Measurements from ENCODE around the gene FARP2.
"Not testable (repeated sequence)": the region's sequence is repeated elsewhere in the genome, so short reads cannot be mapped to it uniquely, and the experiment has no call there.

Gene FARP2

GRCh38 chr2:241501551-241501950, 145.5 kb downstream of the FARP2 start:
- no peak for DNase-seq (ENCODE audit: low read depth in 2 of 2)

DNA sequence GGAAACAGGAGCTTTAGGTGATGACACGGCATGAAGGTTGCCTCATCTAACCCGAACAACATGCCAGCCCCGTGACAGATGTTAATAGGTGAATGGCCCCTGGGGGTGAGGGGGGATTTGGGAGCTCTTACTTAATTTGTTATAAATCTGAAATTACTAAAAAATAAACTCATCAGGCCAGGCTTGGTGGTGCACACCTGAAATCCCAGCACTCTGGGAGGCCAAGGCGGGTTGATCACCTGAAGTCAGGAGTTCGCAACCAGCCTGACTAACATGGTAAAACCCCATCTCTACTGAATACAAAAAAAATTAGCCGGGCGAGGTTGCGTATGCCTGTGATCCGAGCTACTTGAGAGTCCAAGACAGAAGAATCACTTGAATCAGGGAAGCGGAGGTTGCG, 146.2 kb downstream of the FARP2 start:
- DNase-seq (ENCODE audit: low read depth in 2 of 2): no peak

DNA sequence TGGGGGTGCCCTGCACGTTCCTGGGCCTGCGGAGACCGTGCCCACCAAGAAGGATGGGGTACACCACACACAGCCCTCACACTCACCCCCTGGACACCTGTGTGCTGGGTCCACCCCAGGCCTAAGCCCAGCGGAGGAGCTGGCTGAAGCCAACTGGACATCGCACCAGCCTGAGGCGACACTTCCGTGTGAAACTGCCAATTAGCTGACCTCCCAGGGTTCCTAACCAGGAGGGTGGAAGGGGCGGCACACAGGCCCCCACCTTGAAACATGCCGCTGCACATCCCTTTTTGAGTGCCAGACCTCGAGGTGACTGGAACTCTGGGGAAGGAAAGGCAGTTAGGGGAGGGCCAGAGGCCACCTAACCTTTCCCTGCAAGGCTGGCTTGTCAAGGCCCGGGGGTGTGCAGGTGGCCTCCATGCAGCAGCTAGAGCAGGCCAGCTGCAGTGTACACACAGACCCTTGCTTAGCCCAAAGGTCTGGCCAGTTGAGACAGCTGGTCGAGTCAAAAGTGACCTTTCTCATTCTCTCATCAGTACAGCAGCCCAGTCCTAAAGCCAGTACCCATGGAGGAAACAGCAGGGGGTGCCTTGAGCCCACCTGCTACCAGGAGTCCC, 147.8 kb downstream of the FARP2 start:
- no peak for DNase-seq (ENCODE audit: low read depth in 2 of 2)

- DNase-seq (ENCODE audit: low read depth in 2 of 2): no peak
These were observed 149.1 kb downstream of the FARP2 start for GRCh38 chr2:241505086-241505780.

- no peak for DNase-seq (ENCODE audit: low read depth in 2 of 2)
These were observed 149.7 kb downstream of the FARP2 start for GRCh38 chr2:241505781-241506201.

GRCh38 chr2:241506317-241506716, 150.2 kb downstream of the FARP2 start:
- not testable (repeated sequence) for DNase-seq (ENCODE audit: low read depth in 2 of 2)

GRCh38 chr2:241506793-241507429, 150.8 kb downstream of the FARP2 start:
- no peak for DNase-seq (ENCODE audit: low read depth in 2 of 2)

GRCh38 chr2:241507430-241508239, 151.6 kb downstream of the FARP2 start:
- DNase-seq (ENCODE audit: low read depth in 2 of 2): peak in 1 of 2 donors; percentile 8

DNA sequence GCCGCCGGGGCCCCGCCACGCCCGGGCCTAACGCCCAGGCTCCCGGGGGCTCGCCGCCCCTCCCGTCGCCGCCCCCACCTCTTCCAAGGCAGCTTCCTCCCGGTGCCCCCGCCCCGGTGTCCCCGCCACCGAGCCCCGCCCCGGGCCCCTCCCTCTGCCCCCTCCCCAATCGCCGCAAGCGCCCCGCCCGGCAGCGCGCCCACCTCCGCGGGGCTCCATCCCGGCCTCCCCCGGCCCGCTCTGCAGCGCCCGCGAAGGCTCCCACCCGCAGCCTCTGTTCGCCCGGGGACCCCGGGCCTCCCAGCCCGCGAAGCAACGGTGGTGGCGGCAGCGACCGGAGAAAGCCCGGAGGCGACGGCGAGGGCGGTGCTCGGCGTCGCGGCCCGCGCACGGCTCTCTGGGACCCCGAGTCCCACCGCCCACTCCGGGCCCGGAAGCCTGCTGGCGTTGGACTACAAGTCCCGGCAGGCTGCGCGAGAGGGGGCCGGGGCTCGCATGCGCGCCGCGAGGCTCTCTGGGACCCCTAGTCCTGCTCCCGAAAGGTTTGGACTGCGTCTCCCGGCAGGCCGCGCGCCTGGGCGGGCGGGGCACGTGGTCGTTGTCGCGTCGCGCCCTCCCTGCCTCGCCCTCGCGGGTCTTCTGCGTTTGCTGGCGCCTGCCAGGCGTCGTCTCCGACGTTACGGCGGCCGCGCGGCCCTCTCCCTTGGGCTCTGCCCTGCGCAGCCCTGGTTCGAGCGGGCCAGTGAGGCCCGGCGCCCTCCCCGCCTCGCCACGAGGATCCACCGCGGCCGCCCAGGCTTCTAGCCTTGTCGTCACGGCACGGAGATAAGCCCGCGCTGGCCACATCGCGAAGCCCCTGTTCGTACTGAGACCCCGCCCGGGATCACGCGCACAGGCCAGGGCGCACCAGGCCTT, 152.4 kb downstream of the FARP2 start, which contains the start of gene STK25:
TSS of gene STK25 (minus strand) at position 345 of the 915 bp plus-strand sequence. CDS start 549 bp downstream, outside the sequence.
- DNase-seq (ENCODE audit: low read depth in 2 of 2): peak; percentile 91 to 93

- no peak for DNase-seq (ENCODE audit: low read depth in 2 of 2)
These were observed 153.2 kb downstream of the FARP2 start for GRCh38 chr2:241509155-241509784.

- DNase-seq (ENCODE audit: low read depth in 2 of 2): no peak
These were observed 155.1 kb downstream of the FARP2 start for GRCh38 chr2:241511091-241511741.

DNA sequence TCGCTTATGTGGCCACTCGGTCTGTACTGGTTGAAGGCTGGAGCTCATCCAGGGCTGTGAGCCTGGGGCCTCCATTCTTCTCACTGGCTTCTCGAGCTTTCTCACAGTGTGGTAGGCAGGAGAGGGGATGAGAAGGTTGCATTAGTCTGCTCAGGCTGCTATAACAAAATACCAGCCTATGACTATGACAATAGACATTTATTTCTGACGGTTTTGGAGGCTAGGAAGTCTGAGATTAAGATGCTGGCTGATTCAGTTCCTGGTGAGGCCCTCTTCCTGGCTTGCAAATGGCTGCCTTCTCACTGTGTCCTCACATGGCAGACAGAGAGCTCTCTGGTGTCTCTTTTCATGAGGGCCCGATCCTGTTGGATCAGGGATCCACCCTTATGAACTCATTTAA, 158.5 kb downstream of the FARP2 start:
- no peak for DNase-seq (ENCODE audit: low read depth in 2 of 2)

DNA sequence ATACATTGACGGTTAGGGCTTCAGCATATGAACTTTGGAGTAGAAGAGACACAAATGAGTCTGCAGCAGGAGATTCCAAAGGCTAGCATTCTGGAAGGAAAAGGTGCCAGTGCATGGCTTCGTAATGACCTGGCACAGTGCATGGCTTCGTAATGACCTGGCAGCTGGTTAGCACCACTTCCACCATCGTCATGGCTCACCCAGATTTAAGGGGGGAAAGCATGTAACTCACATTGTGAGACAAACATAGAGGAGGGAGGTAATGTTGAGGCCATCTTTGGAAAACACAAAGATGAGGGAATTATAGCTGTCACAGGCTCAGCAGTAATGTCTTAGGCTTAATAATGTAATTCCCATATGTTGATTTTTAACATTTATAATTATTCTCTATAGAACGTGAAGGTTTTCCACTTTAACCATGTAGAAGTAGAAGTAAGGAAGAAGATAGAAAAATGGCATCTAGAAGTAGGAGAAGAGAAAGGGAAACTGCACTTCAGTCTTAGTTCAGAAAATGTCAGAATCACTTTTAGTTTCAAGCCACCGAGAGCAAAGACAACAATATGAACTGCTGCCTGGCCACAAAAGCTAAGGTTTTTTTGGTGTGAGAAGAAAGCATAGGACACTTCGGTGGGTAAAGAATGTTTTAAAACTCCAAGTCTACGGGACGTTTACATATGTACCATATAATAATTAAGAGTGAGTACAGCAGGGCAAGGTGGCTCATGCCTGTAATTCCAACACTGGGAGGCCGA, 159.1 kb downstream of the FARP2 start:
- no peak for DNase-seq (ENCODE audit: low read depth in 2 of 2)

DNA sequence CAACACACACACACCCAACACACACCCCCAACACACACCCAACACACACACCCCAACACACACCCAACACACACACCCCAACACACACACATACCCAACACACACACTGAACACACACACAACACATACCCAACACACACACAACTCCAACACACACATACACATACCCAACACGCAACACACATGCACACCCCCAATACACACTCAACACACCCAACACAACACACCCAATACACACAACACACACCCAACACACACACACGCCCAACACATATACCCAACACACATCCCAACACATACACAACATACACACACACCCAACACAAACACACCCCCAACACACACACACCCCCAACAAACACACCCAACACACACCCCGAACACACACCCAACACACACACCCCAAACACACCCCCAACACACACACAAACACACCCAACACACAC, 160.5 kb downstream of the FARP2 start:
- DNase-seq (ENCODE audit: low read depth in 2 of 2): no peak

- no peak for DNase-seq (ENCODE audit: low read depth in 2 of 2)
These were observed 161.2 kb downstream of the FARP2 start for GRCh38 chr2:241517297-241517696.

- no peak for DNase-seq (ENCODE audit: low read depth in 2 of 2)
These were observed 163.6 kb downstream of the FARP2 start for GRCh38 chr2:241519669-241520068.

GRCh38 chr2:241522477-241522876, 166.4 kb downstream of the FARP2 start:
- no peak for DNase-seq (ENCODE audit: low read depth in 2 of 2)

GRCh38 chr2:241525818-241526780, 170.0 kb downstream of the FARP2 start:
- DNase-seq (ENCODE audit: low read depth in 2 of 2): not testable (repeated sequence)
